LoVo (cell line): ENCODE measurements around the gene ATP8A1.

ENCODE experiments used
- DNase-seq: peaks from one replicate; pipeline ENCODE4 v3.0.0-alpha.2; 2016; ENCODE audit warnings: low spot score

Gene ATP8A1

GRCh38 chr4:42568610-42569207, 88.2 kb downstream of the ATP8A1 start:
- peak; percentile 70 for DNase-seq

GRCh38 chr4:42566835-42567234, 90.1 kb downstream of the ATP8A1 start:
- no peak for DNase-seq

DNA sequence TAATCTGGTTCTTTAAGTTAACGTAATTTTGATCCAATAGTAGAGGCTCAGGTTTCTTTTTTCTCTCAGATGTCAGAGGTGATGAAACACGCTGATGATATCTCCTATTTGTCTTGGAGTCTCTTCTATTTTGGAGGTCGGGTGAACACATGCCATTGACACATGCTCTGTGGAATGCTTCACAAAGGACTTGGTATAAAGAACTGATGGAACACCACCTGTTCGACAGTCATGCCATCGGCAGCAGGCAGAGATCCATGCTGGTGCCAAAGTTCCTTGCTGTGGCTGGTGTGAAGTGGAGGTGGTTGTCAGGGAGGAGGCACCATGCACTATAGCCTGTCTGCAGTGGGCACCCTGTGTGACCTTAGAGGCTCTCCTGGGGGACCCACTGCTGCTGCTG, 94.9 kb downstream of the ATP8A1 start:
- DNase-seq: no peak

GRCh38 chr4:42561031-42561430, 95.9 kb downstream of the ATP8A1 start:
- DNase-seq: no peak

GRCh38 chr4:42560467-42560861, 96.4 kb downstream of the ATP8A1 start:
- no peak for DNase-seq

GRCh38 chr4:42558156-42558555, 98.7 kb downstream of the ATP8A1 start:
- DNase-seq: no peak

DNA sequence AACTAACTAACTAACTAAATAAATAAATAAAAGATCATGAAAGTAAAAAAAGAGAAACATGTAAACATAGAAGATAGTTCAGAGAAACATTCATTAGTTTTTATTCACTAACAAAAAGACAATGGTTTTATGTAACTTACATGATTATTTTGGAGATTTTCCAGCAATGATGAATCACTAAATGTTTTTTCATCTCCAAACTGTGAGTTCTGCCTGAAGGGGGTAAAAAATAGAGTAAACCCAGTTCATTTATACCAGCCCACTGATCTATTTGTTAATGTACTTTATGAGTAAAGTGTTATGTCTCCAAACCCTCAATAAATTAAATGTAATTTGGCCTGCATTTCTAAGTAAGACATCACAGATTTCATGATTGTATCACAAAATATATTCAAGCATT, 101.1 kb downstream of the ATP8A1 start:
- DNase-seq: no peak

DNA sequence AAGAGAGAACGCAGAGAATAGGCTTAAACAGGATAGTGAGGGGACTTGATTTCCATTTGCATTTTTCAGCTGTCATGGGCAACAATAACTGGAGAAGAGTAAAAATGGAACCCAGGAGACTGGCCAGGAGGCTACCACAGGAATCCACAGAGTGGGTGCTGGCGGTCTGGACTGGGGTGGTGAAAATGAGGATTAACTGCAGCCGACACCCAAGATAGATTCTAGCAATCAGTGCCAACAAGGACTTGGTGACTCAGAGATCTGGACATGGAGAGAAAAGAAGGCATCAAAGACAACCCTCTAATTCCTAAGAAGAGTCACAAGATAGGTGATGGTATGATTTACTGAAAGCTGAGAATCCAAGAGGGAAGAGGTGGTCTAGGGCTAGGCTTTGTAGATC, 102.8 kb downstream of the ATP8A1 start:
- DNase-seq: no peak

DNA sequence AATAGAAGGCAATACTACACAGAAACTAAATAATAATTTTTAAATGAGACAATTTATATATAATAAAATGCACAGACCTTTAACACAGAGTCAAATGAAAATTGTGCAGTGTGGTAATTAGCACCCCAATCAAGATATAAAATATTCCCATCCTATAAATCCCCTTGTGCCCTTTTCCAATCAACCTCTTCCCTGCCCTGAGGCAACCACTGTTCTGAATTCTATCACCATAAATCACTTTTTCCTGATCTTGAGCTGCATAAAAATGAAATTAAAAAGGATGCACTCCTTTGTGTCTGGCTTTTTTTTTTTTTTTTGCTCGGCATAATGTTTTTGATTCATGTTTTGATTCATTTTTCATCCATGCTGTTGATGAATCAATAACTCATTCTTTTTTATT, 107.0 kb downstream of the ATP8A1 start:
- no peak for DNase-seq

DNA sequence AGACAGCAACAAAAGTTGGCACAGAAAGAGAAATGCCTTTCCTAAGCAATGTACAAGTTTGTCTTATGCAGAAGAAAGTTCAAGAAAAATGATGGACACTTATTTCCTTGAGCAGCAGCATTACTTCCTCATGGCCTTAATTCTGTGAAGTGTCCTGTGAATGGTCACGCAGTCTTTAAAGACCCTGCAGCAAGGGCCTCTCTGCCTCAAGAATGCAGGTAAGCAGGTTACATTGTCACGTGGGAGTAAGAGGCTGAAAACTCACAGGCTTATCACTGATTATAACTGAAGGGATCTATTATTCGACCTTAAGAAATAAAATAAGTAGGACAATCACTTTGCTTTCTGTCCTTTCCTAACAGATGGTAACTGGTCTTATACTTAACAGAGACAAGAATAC, 109.1 kb downstream of the ATP8A1 start:
- no peak for DNase-seq

DNA sequence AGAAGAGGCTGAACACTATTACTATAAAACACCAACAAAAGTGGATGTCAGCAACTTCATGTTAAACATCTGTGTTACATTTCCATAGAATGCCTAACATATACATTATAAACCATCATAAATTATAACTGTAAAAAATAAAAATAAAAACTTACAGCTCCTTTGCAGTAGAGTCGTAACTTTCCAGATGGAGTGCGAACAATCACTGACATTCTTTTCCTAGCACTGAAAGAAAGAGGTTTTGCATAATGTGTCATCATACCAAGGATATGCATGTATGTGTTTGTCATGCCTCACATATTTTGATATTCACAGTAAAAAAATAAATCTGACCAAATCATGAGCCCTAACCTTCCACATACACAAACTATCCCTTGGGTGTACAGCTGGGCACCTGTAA, 113.1 kb downstream of the ATP8A1 start:
- no peak for DNase-seq

DNA sequence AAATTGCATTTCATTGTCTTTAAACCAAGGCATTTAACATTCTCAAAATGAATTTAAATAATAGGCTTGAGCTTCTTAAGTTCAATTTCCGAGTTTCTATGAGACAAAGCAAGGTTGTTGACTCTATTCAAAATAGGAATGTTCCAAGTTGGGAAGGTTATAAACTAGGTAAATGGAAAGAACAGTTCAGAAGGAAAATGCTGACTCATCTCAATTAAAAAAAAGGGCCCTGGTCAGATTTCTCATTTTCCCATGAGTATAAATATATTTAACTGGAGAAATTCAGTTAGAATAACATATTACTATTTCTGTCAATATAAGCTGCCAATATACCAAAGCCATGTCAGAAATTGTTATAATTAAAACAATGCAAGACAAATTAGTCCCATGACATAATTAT, 113.8 kb downstream of the ATP8A1 start:
- no peak for DNase-seq

DNA sequence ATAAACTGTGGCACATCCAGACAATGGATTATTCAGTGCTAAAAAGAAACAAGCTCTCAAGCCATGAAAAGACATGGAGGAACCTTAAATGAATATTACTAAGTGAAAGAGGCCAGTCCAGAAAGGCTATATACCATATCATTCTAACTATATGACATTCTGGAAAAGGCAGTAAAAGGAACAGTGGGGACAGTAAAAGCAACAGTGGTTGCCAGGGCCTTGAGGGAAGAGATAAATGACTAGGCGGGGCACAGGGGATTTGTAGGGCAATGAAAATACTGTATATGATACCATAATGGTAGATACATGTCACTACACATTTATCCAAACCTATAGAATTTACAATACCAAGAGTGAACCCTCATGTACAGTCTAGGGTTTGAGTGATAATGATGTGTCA, 115.3 kb downstream of the ATP8A1 start:
- no peak for DNase-seq

GRCh38 chr4:42533042-42533441, 123.9 kb downstream of the ATP8A1 start:
- DNase-seq: no peak

DNA sequence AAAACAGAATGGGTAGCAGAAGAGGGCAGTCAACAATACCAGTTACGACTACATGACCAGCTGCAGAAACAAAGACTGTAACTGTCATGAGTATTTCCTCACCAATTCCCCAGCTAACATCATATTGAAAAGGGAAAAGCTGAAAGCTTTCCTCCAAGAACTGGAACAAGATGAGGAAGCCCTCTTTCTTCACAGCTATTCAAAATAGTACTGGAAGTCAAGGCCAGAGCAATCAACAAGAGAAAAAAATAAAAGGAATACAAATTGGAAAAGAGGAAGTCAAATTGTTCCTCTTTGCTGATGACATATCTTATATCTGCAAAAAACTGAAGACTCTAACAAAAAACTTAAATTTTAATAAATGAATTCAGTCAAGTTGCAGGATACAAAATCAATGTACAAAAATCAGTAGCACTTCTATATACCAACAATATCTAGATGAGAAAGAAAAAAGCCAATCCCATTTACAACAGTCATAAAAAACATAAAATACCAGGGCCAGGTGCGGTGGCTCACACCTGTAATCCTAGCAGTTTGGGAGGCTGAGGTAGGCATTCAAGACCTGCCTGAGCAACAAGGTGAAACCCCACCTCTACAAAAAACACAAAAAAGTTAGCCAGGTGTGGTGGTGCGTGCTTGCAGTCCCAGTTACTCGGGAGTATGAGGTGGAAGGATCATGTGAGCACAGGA, 125.4 kb downstream of the ATP8A1 start:
- no peak for DNase-seq

DNA sequence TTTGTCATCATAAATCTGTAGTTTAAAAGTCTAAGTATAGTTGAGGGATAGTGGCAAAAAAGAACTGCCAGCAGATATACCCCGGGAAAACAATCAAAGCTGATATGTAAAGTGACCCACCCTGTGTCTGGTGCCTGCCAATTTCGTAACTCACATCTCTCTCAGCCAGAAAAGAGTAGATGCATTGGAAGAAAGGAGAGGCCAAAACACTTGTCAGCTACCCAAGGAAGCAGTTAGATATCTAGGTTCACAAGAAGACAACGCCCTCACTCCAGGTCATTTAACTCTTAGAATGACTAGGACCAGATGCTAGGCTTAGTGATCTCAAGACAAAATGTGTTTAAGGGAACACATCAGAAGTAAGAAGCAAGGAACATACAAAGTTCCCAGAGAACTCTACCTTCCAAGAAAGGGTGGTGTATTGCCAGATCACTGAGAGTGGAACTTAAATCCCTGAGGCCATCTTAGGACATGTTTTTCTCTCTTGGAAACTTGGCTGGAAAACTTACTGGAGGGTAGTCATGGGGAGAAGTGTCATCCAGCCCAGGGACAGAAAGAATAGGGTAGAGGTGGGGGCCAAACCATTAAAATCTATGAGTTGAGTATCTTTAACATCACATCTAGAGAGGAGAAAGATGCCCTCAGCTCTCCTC, 133.7 kb downstream of the ATP8A1 start:
- no peak for DNase-seq

- DNase-seq: peak; percentile 57
These were observed 137.0 kb downstream of the ATP8A1 start for GRCh38 chr4:42519803-42520417.

- DNase-seq: no peak
These were observed 141.6 kb downstream of the ATP8A1 start for GRCh38 chr4:42515156-42515884.

DNA sequence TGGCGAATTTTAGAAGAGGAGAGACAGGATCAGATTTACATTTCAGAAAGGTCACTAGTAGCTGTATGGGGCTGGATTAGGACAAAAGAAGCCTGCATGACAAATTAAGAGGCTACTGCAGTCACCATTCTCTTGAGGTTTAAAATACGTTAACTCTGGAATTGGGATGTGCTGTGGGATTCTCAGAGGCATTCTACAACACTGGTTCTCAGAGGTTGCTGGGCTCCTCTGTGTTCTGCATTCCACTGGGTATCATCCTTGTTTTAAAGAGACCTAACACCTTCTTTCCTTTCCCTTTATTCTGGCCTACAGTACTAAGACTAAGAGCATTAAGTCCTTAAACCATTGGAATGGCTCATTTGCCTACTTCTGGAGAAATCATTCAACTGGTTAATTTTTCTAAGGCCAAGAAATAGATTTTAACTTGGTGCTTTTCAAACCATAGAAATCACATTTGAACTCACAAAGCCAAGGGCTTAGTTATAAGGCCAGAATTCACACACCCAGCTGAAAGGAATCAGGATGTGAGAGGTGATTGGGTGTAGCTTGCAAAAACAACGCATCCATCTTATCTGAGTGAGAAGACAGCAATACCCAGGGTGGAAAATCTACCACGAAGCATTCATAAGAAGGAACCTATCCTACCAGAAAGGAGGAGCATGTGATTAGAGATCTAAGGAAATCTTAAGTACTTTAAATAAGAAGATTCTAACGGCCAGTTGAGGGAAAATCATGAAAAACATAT, 143.0 kb downstream of the ATP8A1 start:
- DNase-seq: no peak

DNA sequence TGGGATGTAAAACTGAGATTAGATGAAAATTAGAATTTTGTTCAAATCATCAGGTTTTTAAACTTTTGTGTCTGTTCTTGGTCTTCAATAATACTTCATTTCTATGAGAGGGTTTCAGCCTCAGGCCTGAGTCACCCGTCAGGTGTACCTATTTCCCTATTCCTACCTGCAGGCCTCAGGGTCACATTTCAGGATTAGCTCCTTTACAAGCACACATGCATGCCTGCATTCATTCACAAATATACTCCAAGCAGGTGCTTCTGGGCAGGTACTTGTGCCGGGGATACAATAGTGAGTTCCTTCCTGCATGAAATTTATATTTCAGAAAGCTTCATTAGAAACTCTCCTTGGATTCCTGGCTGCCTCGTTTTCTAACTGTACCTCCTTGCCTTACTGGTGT, 144.7 kb downstream of the ATP8A1 start:
- DNase-seq: no peak

DNA sequence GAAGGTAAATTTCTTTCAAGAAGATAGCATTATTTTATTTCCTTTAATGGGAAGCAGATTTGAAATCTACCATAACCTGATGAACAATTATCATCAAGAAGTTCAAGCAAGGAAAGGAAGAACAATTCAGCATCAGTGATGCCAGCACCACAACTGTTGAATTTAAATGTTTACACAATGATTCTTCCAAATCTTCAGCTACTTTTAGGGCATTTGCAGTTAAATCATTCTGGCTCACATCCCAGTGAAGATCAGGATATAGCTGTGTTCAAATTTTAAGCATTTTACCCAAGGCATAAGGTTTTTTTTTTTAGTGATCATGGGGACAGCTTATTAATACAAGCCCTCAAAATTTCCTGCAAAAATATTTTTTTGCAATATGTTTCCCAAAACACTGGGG, 146.7 kb downstream of the ATP8A1 start:
- no peak for DNase-seq
